Activated CD4-positive, alpha-beta T cell treated with anti-CD3 and anti-CD28 coated beads, Interleukin-2, amount 10 ng/mL, durations not matched to agents 24 days and 14 days (primary cell): ENCODE results near the gene PCGF3. TPM values are rescaled to one million over a fixed set of nuclear protein-coding genes. Genes with fewer than 3 reads are reported as not detected.

ENCODE experiments used
- DNase-seq: peaks from one replicate; pipeline ENCODE4 v3.0.0; 2022
- H3K27ac Mint-ChIP-seq: one replicate; pipeline ENCODE4 v1.8.0; 2022; ENCODE audit warnings: mild to moderate bottlenecking, mixed read lengths
- H3K27me3 Mint-ChIP-seq: one replicate; pipeline ENCODE4 v1.8.0; 2022; ENCODE audit warnings: mixed read lengths
- H3K36me3 Mint-ChIP-seq: one replicate; pipeline ENCODE4 v1.8.0; 2022; ENCODE audit warnings: low read depth, mild to moderate bottlenecking, mixed read lengths
- H3K4me1 Mint-ChIP-seq: one replicate; pipeline ENCODE4 v1.8.0; 2021; ENCODE audit warnings: mixed read lengths
- H3K4me3 Mint-ChIP-seq: one replicate; pipeline ENCODE4 v1.8.0; 2022; ENCODE audit warnings: mild to moderate bottlenecking, moderate library complexity, mixed read lengths
- H3K9me3 Mint-ChIP-seq: one replicate; pipeline ENCODE4 v1.8.0; 2021; ENCODE audit warnings: mixed read lengths
- intact Hi-C: fragments of 100-400 bp; cut with micrococcal nuclease; formaldehyde crosslinking; loops from one replicate; pipeline ENCODE4 v1.15.1; 2023
- total RNA-seq: library from RNA; stranded (reverse); gene quantifications from 2 replicates; pipeline ENCODE4 v1.2.3, GENCODE V29; 2022

Gene PCGF3
- total RNA-seq, 1 donor from 2014 or later, result 34.5 TPM

DNA sequence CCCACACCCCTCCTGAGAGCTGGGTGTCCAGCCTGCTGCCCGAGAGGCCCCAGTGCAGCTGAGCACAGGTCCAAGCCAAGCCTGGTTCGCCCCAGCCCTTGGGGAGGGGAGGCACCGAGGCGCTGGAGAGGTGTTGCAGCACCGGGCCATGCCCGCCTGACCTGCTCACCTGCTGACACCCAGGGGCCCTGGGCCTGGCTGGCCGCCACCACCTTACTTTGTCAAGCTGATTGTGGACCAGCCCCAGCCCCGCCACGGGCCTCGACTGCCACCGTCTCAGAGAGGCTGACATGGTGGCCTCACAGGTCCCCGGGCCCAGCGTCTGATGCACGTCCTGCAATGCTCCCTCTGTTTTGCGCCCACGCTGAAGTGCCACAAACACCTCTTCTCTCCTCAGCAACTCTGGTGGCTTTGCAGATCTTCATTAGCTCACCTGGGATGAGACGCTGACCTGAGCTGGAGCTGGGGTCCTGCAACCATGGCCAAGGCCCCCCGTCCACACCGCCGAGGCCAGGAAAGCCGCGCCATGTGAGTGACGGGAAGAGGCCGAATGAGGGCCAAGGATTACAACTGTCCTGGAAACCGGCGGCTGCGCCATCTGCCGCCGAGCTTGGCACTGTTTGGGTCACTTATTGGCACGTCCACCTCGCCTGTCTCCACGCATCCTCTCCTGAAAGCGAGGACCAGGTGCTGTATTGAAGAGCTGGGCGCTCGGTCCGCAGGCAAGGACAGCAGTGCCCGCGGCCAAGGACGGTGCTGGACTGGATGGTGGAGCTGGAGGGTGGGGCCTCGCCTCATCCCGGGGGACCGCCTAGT, 112.7 kb downstream of the PCGF3 start:
- Mint-ChIP-seq H3K36me3 (no peaks in the 10 kb centered on the region), H3K4me1 (no peaks in the 10 kb centered on the region), H3K9me3 (no peaks in the 10 kb centered on the region), H3K4me3 (no peak overlapping the region), H3K27me3 (peaks cover 35% of the 10 kb centered on the region), H3K27ac (no peak overlapping the region)
- DNase-seq, result no peak
- intact Hi-C loops, result no loop called here

DNA sequence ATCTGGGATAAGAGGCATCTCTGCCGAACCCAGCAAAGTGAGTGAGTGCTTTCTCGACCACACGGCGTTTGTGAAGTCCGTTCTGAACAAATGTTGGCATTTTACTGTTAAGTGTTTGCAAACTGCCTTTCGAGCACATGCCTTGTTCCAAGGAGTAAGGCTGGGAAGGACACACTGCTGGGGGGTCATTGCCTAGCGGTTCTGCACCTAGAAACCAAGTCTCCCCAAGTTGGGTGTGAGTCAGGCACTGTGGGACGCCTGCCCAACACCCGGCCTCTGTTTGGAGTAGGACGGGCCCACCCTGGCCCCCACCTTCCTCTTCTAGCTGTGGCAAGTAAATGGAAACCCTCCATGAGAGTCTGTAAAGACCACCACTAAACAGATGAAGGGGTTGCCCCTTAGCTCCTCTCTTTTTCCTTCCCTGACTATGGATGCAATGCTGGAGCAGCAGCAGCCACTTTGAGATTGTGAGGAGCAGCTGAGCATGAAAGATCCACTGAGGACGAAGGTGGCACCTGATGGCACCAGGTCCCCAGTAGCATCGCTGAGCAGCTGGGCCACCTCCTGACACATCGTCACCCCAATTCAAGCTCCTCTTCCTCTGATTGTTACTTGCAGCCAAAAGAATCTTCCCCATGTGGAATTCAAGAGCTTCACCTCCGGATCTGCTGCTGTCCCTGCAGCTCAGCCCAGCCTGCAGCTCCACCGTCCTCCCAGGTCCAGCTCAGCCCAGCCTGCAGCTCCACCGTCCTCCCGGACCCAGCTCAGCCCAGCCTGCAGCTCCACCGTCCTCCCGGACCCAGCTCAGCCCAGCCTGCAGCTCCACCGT, 114.0 kb downstream of the PCGF3 start:
- DNase-seq, result no peak
- no peak overlapping the region for H3K4me3 Mint-ChIP-seq
- H3K27ac Mint-ChIP-seq, result no peak overlapping the region
- H3K36me3 Mint-ChIP-seq, result no peaks in the 10 kb centered on the region
- H3K27me3 Mint-ChIP-seq, result peaks cover 32% of the 10 kb centered on the region
- H3K9me3 Mint-ChIP-seq, result no peaks in the 10 kb centered on the region
- H3K4me1 Mint-ChIP-seq, result no peaks in the 10 kb centered on the region
- intact Hi-C loops, result no loop called here

Other genes starting within 250 kb of the PCGF3 start
- 28.3 and 30.5 TPM in 2 replicates for gene ZNF721, start 206.7 kb upstream of the PCGF3 start, total RNA-seq
- gene PIGG, start 206.6 kb upstream of the PCGF3 start, total RNA-seq, result 52.2 and 53.1 TPM in 2 replicates
- gene TMEM271, start 129.5 kb upstream of the PCGF3 start, total RNA-seq, result not detected in 2 replicates
- 9.0 and 14.5 TPM in 2 replicates for gene PDE6B, start 80.3 kb upstream of the PCGF3 start, total RNA-seq
- gene ATP5ME, start 31.6 kb upstream of the PCGF3 start, total RNA-seq, result 232 TPM in 2 replicates
- gene MYL5, start 31.3 kb upstream of the PCGF3 start, total RNA-seq, result 23.4 and 24.7 TPM in 2 replicates
- gene SLC49A3, start 16.7 kb upstream of the PCGF3 start, total RNA-seq, result 0.40 and 0.72 TPM in 2 replicates
- 1.0 and 1.7 TPM in 2 replicates for gene CPLX1, start 120.3 kb downstream of the PCGF3 start, total RNA-seq
- 131 and 147 TPM in 2 replicates for gene GAK, start 226.5 kb downstream of the PCGF3 start, total RNA-seq
- gene TMEM175, start 226.6 kb downstream of the PCGF3 start, total RNA-seq, result 12.7 and 13.9 TPM in 2 replicates